DND-41 (cell line): ENCODE data around the gene CD93.

ENCODE experiments used
- ATAC-seq: fragments of 200-7000 bp; cut with Tn5 transposase; 3 replicates; pipeline ENCODE4 v1.9.1; 2021; ENCODE audit warnings: low read depth; ENCODE audit not compliant: insufficient read depth
- DNase-seq: peaks from one replicate; pipeline ENCODE4 v3.0.0-alpha.2; 2020
- H2AFZ ChIP-seq: 2 replicates; pipeline ENCODE4 v1.6.0; 2012; ENCODE audit warnings: low read depth, low read length
- H3K27ac ChIP-seq: 2 replicates; pipeline ENCODE4 v1.5.1; 2012; ENCODE audit warnings: low read length, inconsistent platforms
- H3K27me3 ChIP-seq: fragments of 200-600 bp; sonication (generic); 2 replicates; pipeline ENCODE4 v1.6.0; 2012; ENCODE audit warnings: low read length, mild to moderate bottlenecking, inconsistent platforms; ENCODE audit not compliant: insufficient read depth, poor library complexity
- H3K36me3 ChIP-seq: 2 replicates; pipeline ENCODE4 v1.5.1; 2012; ENCODE audit warnings: low read length, inconsistent platforms; ENCODE audit not compliant: insufficient read depth
- H3K4me1 ChIP-seq: 2 replicates; pipeline ENCODE4 v1.5.1; 2012; ENCODE audit warnings: mild to moderate bottlenecking, low read length; ENCODE audit not compliant: insufficient read depth
- H3K4me2 ChIP-seq: 2 replicates; pipeline ENCODE4 v1.6.0; 2012; ENCODE audit warnings: mild to moderate bottlenecking, moderate library complexity, low read length, inconsistent platforms; ENCODE audit not compliant: insufficient read depth
- H3K4me3 ChIP-seq, 2 experiments: fragments of 200-600 bp in 1 of 2; shearing (Covaris generic) in 1 of 2; 2 replicates each; pipeline ENCODE4 v1.5.1; 2012 to 2016; ENCODE audit warnings: inconsistent platforms in 2 of 2, low read length in 2 of 2, mild to moderate bottlenecking in 2 of 2, low read depth in 1 of 2, moderate library complexity in 1 of 2
- H3K79me2 ChIP-seq: 2 replicates; pipeline ENCODE4 v1.6.0; 2012; ENCODE audit warnings: low read length, inconsistent platforms; ENCODE audit not compliant: insufficient read depth
- H3K9ac ChIP-seq: 2 replicates; pipeline ENCODE4 v1.6.0; 2012; ENCODE audit warnings: low read depth, mild to moderate bottlenecking, inconsistent platforms, low read length, moderate library complexity
- H3K9me3 ChIP-seq: 2 replicates; pipeline ENCODE4 v1.5.1; 2012; ENCODE audit warnings: low read length, moderate library complexity, mild to moderate bottlenecking, inconsistent platforms; ENCODE audit not compliant: insufficient read depth, severe bottlenecking
- H4K20me1 ChIP-seq: 2 replicates; pipeline ENCODE4 v1.6.0; 2012; ENCODE audit warnings: low read length; ENCODE audit not compliant: insufficient read depth
- CTCF ChIP-seq: IDR thresholded peaks from 2 replicates; pipeline ENCODE4 v1.5.1; 2012; ENCODE audit warnings: borderline replicate concordance, low read length, moderate library complexity, mild to moderate bottlenecking; ENCODE audit not compliant: poor library complexity, severe bottlenecking; ENCODE audit errors: extremely low read depth
- EZH2 ChIP-seq: IDR thresholded peaks from 3 replicates; pipeline ENCODE4 v1.6.1; 2012; ENCODE audit warnings: borderline replicate concordance, low read depth, mild to moderate bottlenecking, moderate library complexity, low read length, inconsistent platforms; ENCODE audit not compliant: severe bottlenecking

Gene CD93

GRCh38 chr20:23049201-23050075 is 36.7 kb downstream of the CD93 start, which contains the start of gene THBD:
TSS of gene THBD (minus strand) at chr20:23049672. CDS start at chr20:23049504, 168 bp downstream.
- Histone ChIP-seq H3K79me2 (no peaks in the 10 kb centered on the region), H3K9ac (no peak within 1 kb of the TSS), H3K36me3 (no peaks in the 10 kb centered on the region), H3K27ac (no peak within 1 kb of the TSS), H3K9me3 (no peaks in the 10 kb centered on the region), H3K27me3 (no peaks in the 10 kb centered on the region), H2AFZ (no peak within 1 kb of the TSS), H3K4me1 (no peaks in the 10 kb centered on the region), H3K4me3 (no peak within 1 kb of the TSS), H4K20me1 (no peaks in the 10 kb centered on the region), H3K4me2 (no peak within 1 kb of the TSS)
- ATAC-seq (no peak), DNase-seq (no peak)
- TF ChIP-seq CTCF (no peak), EZH2 (no peak)

- DNase-seq, result no peak
- Histone ChIP-seq H3K27me3 (no peaks in the 10 kb centered on the region), H2AFZ (no peak overlapping the region), H3K36me3 (no peaks in the 10 kb centered on the region), H3K9me3 (no peaks in the 10 kb centered on the region), H3K27ac (no peak overlapping the region), H4K20me1 (no peaks in the 10 kb centered on the region), H3K4me2 (no peak overlapping the region), H3K79me2 (no peaks in the 10 kb centered on the region), H3K4me1 (no peaks in the 10 kb centered on the region), H3K4me3 (no peak overlapping the region), H3K9ac (no peak overlapping the region)
- no peak for ATAC-seq
- TF ChIP-seq EZH2 (no peak), CTCF (peak; percentile 51)
Measured at GRCh38 chr20:23048283-23049200, 37.6 kb downstream of the CD93 start.

GRCh38 chr20:23047738-23048214 is 38.3 kb downstream of the CD93 start:
- Histone ChIP-seq H2AFZ (no peak overlapping the region), H3K4me3 (no peak overlapping the region), H3K9me3 (no peaks in the 10 kb centered on the region), H4K20me1 (no peaks in the 10 kb centered on the region), H3K27ac (no peak overlapping the region), H3K36me3 (no peaks in the 10 kb centered on the region), H3K4me2 (no peak overlapping the region), H3K79me2 (no peaks in the 10 kb centered on the region), H3K27me3 (no peaks in the 10 kb centered on the region), H3K4me1 (no peaks in the 10 kb centered on the region), H3K9ac (no peak overlapping the region)
- no peak for TF ChIP-seq EZH2
- no peak for TF ChIP-seq CTCF
- DNase-seq, result no peak
- no peak for ATAC-seq
